ENCODE results near the gene TSSC4. TPM values are rescaled to one million over a fixed set of nuclear protein-coding genes. Genes with fewer than 3 reads are reported as not detected.

Gene TSSC4
- total and polyA plus RNA-seq, 2 of the 13 experiments (the other 11 are each of a cell fraction or from before 2014, with no cell fraction given): 16.2 to 58.6 TPM

DNA sequence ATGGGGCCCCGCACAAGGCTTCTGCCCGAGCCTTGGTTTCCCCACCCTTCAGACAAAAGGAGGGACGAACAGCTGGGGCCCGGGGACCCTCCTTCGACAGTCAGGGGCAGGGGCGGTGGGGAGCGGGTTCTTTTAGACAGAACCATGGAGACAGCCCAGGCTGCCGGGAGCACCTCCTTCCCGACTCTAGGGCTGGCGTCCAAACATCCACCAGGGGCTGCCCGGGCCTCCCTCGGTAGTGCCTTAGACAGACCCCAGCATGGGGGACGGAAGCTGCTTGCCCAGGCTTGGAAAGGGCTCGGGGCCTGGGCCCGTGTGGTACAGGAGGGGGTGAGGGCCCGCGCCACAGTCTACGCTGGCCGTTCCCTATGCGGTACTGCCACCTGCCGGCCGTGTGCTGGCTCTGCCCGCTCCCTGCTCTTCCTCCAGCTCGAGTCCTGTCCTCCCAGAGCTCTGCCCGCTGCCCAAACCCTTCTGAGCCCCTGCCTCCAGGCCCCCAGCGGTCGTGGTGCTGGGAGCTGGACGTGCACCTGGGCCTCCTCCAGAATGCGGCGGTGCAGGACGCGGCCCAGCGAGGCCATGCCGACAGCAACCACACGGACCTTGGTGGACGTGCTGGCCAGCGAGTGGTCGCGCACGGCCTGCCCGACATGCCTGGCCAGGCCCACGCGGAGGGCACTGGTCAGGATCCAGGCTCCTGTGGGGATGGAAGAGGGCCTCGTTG is 20.1 kb downstream of the TSSC4 start (continued):
- no peak for TF ChIP-seq ZSCAN21 (CRISPR knock-in tag; IDR thresholded peaks at IDR 0.05; ENCODE audit: borderline replicate concordance)
- no peak for TF ChIP-seq ZNF543 (CRISPR knock-in tag; IDR thresholded peaks at IDR 0.05)
- no peak for TF ChIP-seq ZNF7 (CRISPR knock-in tag; IDR thresholded peaks at IDR 0.05)
- TF ChIP-seq MED1 (CRISPR knock-in tag; IDR thresholded peaks at IDR 0.05): 0 out of 2 replicates have a peak, but pooled peaks have one; percentile 15
- TF ChIP-seq PLRG1 (conservative IDR thresholded peaks at IDR 0.05): no peak
- TF ChIP-seq ZFP36 (IDR thresholded peaks at IDR 0.05; ENCODE audit: borderline replicate concordance, low read depth, low read length, partially characterized antibody): no peak
- TF ChIP-seq NFYB (CRISPR knock-in tag; IDR thresholded peaks at IDR 0.05): no peak
- TF ChIP-seq GFI1 (CRISPR knock-in tag; IDR thresholded peaks at IDR 0.05; ENCODE audit: borderline replicate concordance): no peak
- no peak for TF ChIP-seq EEA1 (CRISPR knock-in tag; IDR thresholded peaks at IDR 0.05; ENCODE audit: borderline replicate concordance)
- no peak for TF ChIP-seq IKZF4 (CRISPR knock-in tag; IDR thresholded peaks at IDR 0.05; ENCODE audit: borderline replicate concordance, low read depth, not compliant biosample characterization)
- TF ChIP-seq ZNF577 (CRISPR knock-in tag; IDR thresholded peaks at IDR 0.05; ENCODE audit: borderline replicate concordance, low read depth): no peak
- no peak for TF ChIP-seq POLR2AphosphoS2 (IDR thresholded peaks at IDR 0.05; ENCODE audit: low read depth, low read length)
- no peak for TF ChIP-seq ZNF468 (CRISPR knock-in tag; IDR thresholded peaks at IDR 0.05)
- TF ChIP-seq, protein P1, sequence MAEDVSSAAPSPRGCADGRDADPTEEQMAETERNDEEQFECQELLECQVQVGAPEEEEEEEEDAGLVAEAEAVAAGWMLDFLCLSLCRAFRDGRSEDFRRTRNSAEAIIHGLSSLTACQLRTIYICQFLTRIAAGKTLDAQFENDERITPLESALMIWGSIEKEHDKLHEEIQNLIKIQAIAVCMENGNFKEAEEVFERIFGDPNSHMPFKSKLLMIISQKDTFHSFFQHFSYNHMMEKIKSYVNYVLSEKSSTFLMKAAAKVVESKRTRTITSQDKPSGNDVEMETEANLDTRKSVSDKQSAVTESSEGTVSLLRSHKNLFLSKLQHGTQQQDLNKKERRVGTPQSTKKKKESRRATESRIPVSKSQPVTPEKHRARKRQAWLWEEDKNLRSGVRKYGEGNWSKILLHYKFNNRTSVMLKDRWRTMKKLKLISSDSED (CRISPR knock-in tag; IDR thresholded peaks at IDR 0.05): no peak
- TF ChIP-seq SYNCRIP (IDR thresholded peaks at IDR 0.05; ENCODE audit: insufficient read depth, low read depth, low read length): no peak
- no peak for TF ChIP-seq ZNF121 (CRISPR knock-in tag; IDR thresholded peaks at IDR 0.05)
- TF ChIP-seq MEF2D (CRISPR knock-in tag; IDR thresholded peaks at IDR 0.05): peak; percentile 31; the same call in 1 of the 2 replicates
- no peak for TF ChIP-seq ZNF761 (CRISPR knock-in tag; conservative IDR thresholded peaks at IDR 0.05)
- no peak for TF ChIP-seq ZNF180 (CRISPR knock-in tag; IDR thresholded peaks at IDR 0.05; ENCODE audit: borderline replicate concordance, low read depth)
- TF ChIP-seq KMT2B (CRISPR knock-in tag; IDR thresholded peaks at IDR 0.05): no peak
- no peak for TF ChIP-seq STAT5B (CRISPR knock-in tag; IDR thresholded peaks at IDR 0.05)
- no peak for TF ChIP-seq KLF15 (CRISPR knock-in tag; IDR thresholded peaks at IDR 0.05; ENCODE audit: borderline replicate concordance)
- TF ChIP-seq SMAD1 (CRISPR knock-in tag; IDR thresholded peaks at IDR 0.05; ENCODE audit: borderline replicate concordance, low read depth): no peak; the same call in 1 of the 2 replicates
- TF ChIP-seq ZNF563 (CRISPR knock-in tag; IDR thresholded peaks at IDR 0.05): no peak
- TF ChIP-seq KAT2B (IDR thresholded peaks at IDR 0.05; ENCODE audit: borderline replicate concordance, low read depth, low read length): no peak
- TF ChIP-seq TBL1XR1 (IDR thresholded peaks at IDR 0.05; ENCODE audit: borderline replicate concordance, low read length, partially characterized antibody): no peak
- TF ChIP-seq, protein P2, sequence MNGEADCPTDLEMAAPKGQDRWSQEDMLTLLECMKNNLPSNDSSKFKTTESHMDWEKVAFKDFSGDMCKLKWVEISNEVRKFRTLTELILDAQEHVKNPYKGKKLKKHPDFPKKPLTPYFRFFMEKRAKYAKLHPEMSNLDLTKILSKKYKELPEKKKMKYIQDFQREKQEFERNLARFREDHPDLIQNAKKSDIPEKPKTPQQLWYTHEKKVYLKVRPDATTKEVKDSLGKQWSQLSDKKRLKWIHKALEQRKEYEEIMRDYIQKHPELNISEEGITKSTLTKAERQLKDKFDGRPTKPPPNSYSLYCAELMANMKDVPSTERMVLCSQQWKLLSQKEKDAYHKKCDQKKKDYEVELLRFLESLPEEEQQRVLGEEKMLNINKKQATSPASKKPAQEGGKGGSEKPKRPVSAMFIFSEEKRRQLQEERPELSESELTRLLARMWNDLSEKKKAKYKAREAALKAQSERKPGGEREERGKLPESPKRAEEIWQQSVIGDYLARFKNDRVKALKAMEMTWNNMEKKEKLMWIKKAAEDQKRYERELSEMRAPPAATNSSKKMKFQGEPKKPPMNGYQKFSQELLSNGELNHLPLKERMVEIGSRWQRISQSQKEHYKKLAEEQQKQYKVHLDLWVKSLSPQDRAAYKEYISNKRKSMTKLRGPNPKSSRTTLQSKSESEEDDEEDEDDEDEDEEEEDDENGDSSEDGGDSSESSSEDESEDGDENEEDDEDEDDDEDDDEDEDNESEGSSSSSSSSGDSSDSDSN (CRISPR knock-in tag; IDR thresholded peaks at IDR 0.05): peak; percentile 40; the same call in 1 of the 2 replicates
- 0 out of 2 replicates have a peak, but pooled peaks have one; percentile 19 for TF ChIP-seq TP53 (CRISPR knock-in tag; conservative IDR thresholded peaks at IDR 0.05)
- TF ChIP-seq ZNF720 (CRISPR knock-in tag; IDR thresholded peaks at IDR 0.05): no peak

Data from HepG2 (cell line).